Activated T-cell treated with anti-CD3 and anti-CD28 coated beads, Interleukin-2, amount 50 U/mL, for 24 hours (primary cell): ENCODE measurements around the gene UGT1A9.

Experiments used
- DNase-seq: peaks from one replicate; pipeline ENCODE4 v3.0.0-alpha.2; 2020
- H3K27ac Mint-ChIP-seq: 2 replicates; pipeline ENCODE4 v1.8.0; 2020; ENCODE audit warnings: mild to moderate bottlenecking, mixed read lengths
- H3K27me3 Mint-ChIP-seq: 2 replicates; pipeline ENCODE4 v1.8.0; 2020; ENCODE audit warnings: mixed read lengths
- H3K36me3 Mint-ChIP-seq: 2 replicates; pipeline ENCODE4 v1.8.0; 2020; ENCODE audit warnings: low read depth, mixed read lengths
- H3K4me1 Mint-ChIP-seq: 2 replicates; pipeline ENCODE4 v1.8.0; 2020; ENCODE audit warnings: low read depth, mixed read lengths
- H3K4me3 Mint-ChIP-seq: 2 replicates; pipeline ENCODE4 v1.8.0; 2020; ENCODE audit warnings: mild to moderate bottlenecking, moderate library complexity, mixed read lengths
- H3K9me3 Mint-ChIP-seq: 2 replicates; pipeline ENCODE4 v1.8.0; 2020; ENCODE audit warnings: mixed read lengths

The UGT1A9 gene

DNA sequence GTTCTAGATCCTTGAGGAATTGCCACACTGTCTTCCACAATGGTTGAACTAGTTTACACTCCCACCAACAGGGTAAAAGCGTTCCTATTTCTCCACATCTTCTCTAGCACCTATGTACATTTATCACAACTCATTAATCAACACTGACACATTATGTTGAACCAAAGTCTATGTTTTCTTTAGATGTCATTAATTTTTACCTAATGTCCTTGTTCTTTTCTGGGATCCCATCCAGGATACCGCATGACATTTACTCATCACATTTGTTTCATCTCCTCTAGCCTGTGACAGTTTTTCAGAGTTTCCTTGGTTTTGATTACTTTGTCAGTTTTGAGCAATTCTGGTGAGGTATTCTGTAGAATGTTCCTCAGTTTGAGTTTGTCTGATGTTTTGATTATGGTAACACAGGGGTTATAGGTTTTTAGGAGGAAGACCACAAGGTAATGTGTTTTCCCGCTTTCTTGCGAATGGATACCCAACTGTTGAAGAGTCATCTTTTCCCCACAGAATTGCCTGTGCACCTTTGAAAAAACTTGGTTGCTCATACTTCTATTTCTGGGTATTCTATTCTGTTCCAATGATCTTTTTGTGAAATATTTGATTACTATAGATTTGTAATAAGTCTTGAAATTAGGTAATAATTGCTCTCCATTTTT, 3.0 kb upstream of the UGT1A9 start:
- no peak for DNase-seq
- Mint-ChIP-seq H3K36me3 (no peaks in the 10 kb centered on the region), H3K9me3 (no peaks in the 10 kb centered on the region), H3K4me3 (no peak overlapping the region), H3K27ac (no peak overlapping the region), H3K4me1 (no peaks in the 10 kb centered on the region), H3K27me3 (peaks cover 62% of the 10 kb centered on the region)

DNA sequence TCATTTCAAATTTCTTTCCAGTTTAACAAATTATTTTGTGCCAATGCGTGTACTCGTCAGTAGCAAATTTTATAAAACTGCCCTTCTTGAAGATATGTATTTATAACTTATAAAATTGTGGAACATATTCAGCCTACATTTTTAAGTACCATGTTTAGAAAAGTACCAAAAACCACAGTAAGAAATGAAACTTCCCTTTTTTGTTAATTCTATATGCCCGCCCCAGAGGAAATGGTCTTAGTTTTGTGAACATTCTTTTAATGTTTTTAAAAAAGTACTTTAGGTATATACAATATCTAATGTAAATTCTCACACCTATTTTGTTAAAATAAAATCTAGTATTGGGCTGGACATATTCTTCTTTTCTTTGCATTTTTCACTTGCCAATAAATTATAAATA, 1.2 kb downstream of the UGT1A9 start:
- Mint-ChIP-seq H3K27ac (no peak overlapping the region), H3K4me3 (no peak overlapping the region), H3K27me3 (peaks cover 53% of the 10 kb centered on the region), H3K4me1 (no peaks in the 10 kb centered on the region), H3K36me3 (no peaks in the 10 kb centered on the region), H3K9me3 (no peaks in the 10 kb centered on the region)
- DNase-seq = no peak

DNA sequence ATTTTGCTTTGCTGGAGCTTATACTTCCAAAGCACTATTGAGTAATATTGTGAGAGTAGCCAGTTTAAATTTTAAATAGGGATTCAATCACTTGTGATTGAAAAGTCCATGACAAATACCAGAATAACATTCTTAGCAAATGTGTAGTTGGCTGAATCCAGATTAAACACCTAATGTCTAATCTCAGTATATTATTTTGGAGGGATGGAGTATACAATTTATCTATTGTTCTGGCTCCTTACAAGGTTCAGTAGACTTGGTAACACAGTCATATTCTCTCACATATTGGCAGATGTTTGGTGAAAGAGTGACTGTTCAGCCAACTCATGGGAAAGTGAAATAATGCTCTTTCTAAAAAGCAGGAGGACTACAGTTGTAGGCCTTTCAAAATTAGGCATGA, 2.2 kb downstream of the UGT1A9 start:
- H3K9me3 Mint-ChIP-seq = no peaks in the 10 kb centered on the region
- peaks cover 46% of the 10 kb centered on the region for H3K27me3 Mint-ChIP-seq
- H3K36me3 Mint-ChIP-seq = no peaks in the 10 kb centered on the region
- no peaks in the 10 kb centered on the region for H3K4me1 Mint-ChIP-seq
- no peak overlapping the region for H3K27ac Mint-ChIP-seq
- H3K4me3 Mint-ChIP-seq = no peak overlapping the region
- no peak for DNase-seq

DNA sequence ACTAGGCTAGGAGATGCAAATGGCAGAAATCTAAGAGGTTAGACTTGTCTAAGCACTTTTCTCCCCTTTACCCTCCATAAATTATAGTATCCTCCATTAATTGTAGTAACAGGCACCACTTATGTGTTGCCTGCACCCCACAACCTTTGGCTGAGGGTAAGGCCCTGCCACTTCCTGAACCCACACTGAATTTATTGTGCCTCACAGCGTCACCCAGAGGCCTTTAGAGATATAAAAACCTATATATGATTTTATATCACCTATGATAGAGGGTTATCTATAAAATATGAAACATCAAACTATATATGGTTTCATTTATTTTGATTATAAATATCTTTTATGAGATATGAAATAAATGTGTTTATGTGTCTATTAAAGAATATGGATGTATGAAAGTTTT, 2.6 kb downstream of the UGT1A9 start:
- Mint-ChIP-seq H3K4me1 (no peaks in the 10 kb centered on the region), H3K9me3 (no peaks in the 10 kb centered on the region), H3K36me3 (no peaks in the 10 kb centered on the region), H3K27ac (no peak overlapping the region), H3K27me3 (peaks cover 47% of the 10 kb centered on the region), H3K4me3 (no peak overlapping the region)
- DNase-seq = no peak

DNA sequence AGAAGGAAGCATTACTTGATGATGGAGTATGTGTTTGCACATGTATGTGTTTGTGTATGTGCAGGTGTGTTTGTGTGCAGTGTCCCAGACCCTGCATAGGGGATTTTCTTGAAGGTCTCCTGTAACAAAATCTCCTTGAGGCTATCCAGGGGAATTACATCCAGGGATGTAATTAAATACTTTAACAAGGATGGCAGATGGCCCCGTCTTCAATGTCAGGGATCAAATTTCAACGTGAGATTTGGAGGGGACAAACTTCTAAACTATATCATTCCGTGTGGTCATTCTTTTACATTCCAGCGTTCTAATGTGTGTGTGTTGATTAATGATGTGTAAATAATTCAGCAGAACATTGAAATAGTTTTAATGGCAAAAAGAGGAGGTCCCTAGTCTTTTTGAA, 3.3 kb downstream of the UGT1A9 start:
- peaks cover 49% of the 10 kb centered on the region for H3K27me3 Mint-ChIP-seq
- H3K9me3 Mint-ChIP-seq = no peaks in the 10 kb centered on the region
- no peaks in the 10 kb centered on the region for H3K36me3 Mint-ChIP-seq
- DNase-seq = no peak
- no peaks in the 10 kb centered on the region for H3K4me1 Mint-ChIP-seq
- no peak overlapping the region for H3K27ac Mint-ChIP-seq
- no peak overlapping the region for H3K4me3 Mint-ChIP-seq

- no peaks in the 10 kb centered on the region for H3K4me1 Mint-ChIP-seq
- no peak overlapping the region for H3K27ac Mint-ChIP-seq
- H3K9me3 Mint-ChIP-seq = no peaks in the 10 kb centered on the region
- peaks cover 49% of the 10 kb centered on the region for H3K27me3 Mint-ChIP-seq
- no peak for DNase-seq
- no peaks in the 10 kb centered on the region for H3K36me3 Mint-ChIP-seq
- H3K4me3 Mint-ChIP-seq = no peak overlapping the region
Observed at GRCh38 chr2:233676046-233676445, 4.3 kb downstream of the UGT1A9 start.

DNA sequence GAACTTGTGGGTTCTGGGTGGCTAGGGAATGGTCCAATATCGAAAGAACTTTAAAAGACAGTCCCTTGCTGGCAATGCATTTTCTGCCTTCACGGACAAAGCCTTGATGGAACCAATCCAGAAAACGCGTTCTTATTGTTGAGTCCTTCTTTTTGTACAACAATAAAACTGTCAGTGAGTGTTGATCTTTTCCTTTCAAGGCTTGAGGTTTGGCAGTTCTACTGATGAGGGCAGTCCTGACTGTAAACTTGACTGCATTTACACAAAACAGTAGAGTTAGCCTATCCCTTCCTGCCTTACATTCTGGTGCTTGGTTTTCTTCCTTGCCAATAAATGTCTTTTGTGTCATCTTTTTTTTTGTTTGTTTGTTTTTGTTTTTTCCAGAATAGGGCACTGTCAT, 7.5 kb downstream of the UGT1A9 start:
- Mint-ChIP-seq H3K4me3 (no peak overlapping the region), H3K27me3 (peaks cover 31% of the 10 kb centered on the region), H3K27ac (no peak overlapping the region), H3K36me3 (no peaks in the 10 kb centered on the region), H3K9me3 (no peaks in the 10 kb centered on the region), H3K4me1 (no peaks in the 10 kb centered on the region)
- no peak for DNase-seq

GRCh38 chr2:233680361-233681045, 8.8 kb downstream of the UGT1A9 start:
- Mint-ChIP-seq H3K36me3 (no peaks in the 10 kb centered on the region), H3K27me3 (peaks cover 33% of the 10 kb centered on the region), H3K4me3 (no peak overlapping the region), H3K4me1 (no peaks in the 10 kb centered on the region), H3K27ac (no peak overlapping the region), H3K9me3 (no peaks in the 10 kb centered on the region)
- DNase-seq = no peak

DNA sequence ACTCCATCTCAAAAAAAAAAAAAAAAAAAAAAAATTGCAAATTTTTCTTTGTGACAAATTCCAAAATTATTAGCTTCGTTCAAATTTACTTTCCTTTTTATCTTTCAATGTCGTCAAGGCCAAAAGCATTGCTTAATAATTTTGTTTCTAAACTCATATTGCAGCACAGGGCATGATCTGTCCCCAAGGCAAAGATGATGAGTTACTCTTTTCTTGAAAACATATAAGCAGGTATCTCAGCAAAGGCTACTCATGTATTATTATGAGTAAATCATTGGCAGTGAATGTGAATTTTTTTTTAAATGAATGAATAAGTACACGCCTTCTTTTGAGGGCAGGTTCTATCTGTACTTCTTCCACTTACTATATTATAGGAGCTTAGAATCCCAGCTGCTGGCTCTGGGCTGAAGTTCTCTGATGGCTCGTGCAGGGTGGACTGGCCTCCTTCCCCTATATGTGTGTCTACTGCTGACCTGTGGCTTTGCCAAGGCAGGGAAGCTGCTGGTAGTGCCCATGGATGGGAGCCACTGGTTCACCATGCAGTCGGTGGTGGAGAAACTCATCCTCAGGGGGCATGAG, 9.9 kb downstream of the UGT1A9 start, which contains the start of gene UGT1A7:
Gene UGT1A7, plus strand, starts transcription at position 381 of the 579 bp plus-strand sequence. Its CDS starts 37 bp downstream, at position 418.
- no peak for DNase-seq
- Mint-ChIP-seq H3K4me1 (no peaks in the 10 kb centered on the region), H3K27me3 (peaks cover 29% of the 10 kb centered on the region), H3K4me3 (no peak within 1 kb of the TSS), H3K36me3 (no peaks in the 10 kb centered on the region), H3K27ac (no peak within 1 kb of the TSS), H3K9me3 (no peaks in the 10 kb centered on the region)

DNA sequence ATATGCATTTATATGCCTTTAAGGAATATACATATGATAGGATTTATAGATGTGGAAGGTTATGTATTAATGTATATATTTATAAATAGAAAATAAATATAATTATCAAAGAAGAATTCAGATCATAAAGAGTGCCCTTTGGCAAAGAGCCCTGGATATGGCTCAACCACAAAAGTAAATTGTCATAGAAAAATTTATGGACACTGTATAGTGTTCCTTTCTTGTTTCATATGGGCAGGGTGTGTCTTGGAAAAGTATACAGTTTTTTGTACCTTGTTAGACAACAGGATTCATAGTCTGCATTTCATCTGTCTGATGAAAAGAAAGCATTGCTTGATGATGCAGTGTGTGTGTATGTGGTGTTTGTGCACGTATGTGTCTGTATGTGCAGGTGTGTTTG, 12.9 kb downstream of the UGT1A9 start:
- H3K9me3 Mint-ChIP-seq = no peaks in the 10 kb centered on the region
- H3K27ac Mint-ChIP-seq = no peak overlapping the region
- peaks cover 19% of the 10 kb centered on the region for H3K27me3 Mint-ChIP-seq
- H3K4me3 Mint-ChIP-seq = no peak overlapping the region
- no peaks in the 10 kb centered on the region for H3K36me3 Mint-ChIP-seq
- no peaks in the 10 kb centered on the region for H3K4me1 Mint-ChIP-seq
- DNase-seq = no peak

- no peak for DNase-seq
- Mint-ChIP-seq H3K27me3 (peaks cover 14% of the 10 kb centered on the region), H3K4me3 (no peak overlapping the region), H3K36me3 (no peaks in the 10 kb centered on the region), H3K4me1 (no peaks in the 10 kb centered on the region), H3K27ac (no peak overlapping the region), H3K9me3 (no peaks in the 10 kb centered on the region)
Observed at GRCh38 chr2:233686928-233687327, 15.2 kb downstream of the UGT1A9 start.

DNA sequence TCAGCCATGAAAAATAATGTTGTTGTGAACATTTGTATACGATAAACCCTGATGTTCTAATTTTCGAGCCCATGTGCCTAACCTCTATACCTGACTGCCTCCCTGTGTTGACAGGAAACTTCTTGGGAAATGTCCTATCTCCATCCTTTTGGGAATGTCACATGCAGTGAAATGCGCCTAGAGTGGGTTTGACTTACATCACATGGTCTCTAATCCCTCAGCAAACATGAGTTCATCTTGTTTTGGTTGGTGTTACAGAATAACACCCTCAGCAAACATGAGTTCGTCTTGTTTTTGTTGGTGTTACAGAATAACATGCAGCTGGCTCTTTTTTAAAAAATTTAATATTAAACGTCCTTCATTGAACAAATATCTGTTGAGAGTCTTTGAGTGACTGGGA, 16.6 kb downstream of the UGT1A9 start:
- H3K36me3 Mint-ChIP-seq = no peaks in the 10 kb centered on the region
- peaks cover 14% of the 10 kb centered on the region for H3K27me3 Mint-ChIP-seq
- H3K4me1 Mint-ChIP-seq = no peaks in the 10 kb centered on the region
- H3K9me3 Mint-ChIP-seq = no peaks in the 10 kb centered on the region
- DNase-seq = no peak
- H3K27ac Mint-ChIP-seq = no peak overlapping the region
- H3K4me3 Mint-ChIP-seq = no peak overlapping the region

GRCh38 chr2:233689031-233689430, 17.3 kb downstream of the UGT1A9 start:
- H3K36me3 Mint-ChIP-seq = no peaks in the 10 kb centered on the region
- no peak for DNase-seq
- H3K9me3 Mint-ChIP-seq = no peaks in the 10 kb centered on the region
- H3K27me3 Mint-ChIP-seq = peaks cover 14% of the 10 kb centered on the region
- H3K4me3 Mint-ChIP-seq = no peak overlapping the region
- H3K4me1 Mint-ChIP-seq = no peaks in the 10 kb centered on the region
- H3K27ac Mint-ChIP-seq = no peak overlapping the region

DNA sequence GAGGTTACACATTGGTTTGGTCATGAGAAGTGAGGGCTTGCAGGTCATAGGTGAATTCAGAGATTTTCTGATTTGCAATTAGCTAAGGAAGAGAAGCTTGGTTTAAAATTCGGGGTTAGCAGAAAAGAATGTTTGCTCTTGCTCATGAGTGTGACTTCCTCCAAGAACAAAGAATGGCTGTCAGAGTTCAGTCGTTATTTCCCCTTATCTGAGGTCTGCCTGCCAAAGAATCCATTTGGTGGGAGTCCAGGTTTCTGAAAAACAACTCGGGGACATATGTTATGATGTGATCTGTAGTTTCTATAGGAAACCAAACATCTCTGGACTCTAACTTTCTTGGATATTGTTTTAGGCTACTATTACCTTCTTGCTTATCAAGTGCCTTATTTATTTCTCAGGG, 17.8 kb downstream of the UGT1A9 start:
- DNase-seq = no peak
- Mint-ChIP-seq H3K9me3 (no peaks in the 10 kb centered on the region), H3K27me3 (peaks cover 14% of the 10 kb centered on the region), H3K4me3 (no peak overlapping the region), H3K27ac (no peak overlapping the region), H3K36me3 (no peaks in the 10 kb centered on the region), H3K4me1 (no peaks in the 10 kb centered on the region)

DNA sequence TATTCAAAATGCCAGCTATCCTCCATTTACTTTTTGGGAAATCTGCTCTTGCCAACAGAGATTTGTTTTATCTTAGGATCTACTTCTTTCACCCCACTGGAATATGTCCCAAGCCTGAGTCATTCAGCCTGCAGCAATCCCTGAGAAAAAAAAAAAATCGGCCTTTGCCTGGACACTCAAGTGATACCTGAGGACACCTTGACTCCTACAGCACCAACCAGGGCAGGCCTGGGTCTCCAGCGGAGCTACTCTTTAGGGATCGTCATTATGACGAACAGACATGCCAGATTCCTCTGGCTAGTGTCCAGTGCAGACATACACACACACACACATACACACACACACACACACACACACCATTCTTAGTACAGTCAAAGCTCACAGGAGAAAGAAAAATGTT, 18.7 kb downstream of the UGT1A9 start:
- peaks cover 12% of the 10 kb centered on the region for H3K27me3 Mint-ChIP-seq
- no peak overlapping the region for H3K27ac Mint-ChIP-seq
- no peaks in the 10 kb centered on the region for H3K36me3 Mint-ChIP-seq
- H3K4me3 Mint-ChIP-seq = no peak overlapping the region
- no peak for DNase-seq
- no peaks in the 10 kb centered on the region for H3K4me1 Mint-ChIP-seq
- no peaks in the 10 kb centered on the region for H3K9me3 Mint-ChIP-seq
